HAP-1 (cell line): ENCODE measurements around the gene SHISA3.

Experiments used
- DNase-seq, 2 experiments: peaks; one replicate each; pipeline ENCODE4 v3.0.0-alpha.2; 2016 to 2020; ENCODE audit warnings: low spot score in 2 of 2
- H3K27me3 ChIP-seq: fragments of 250-450 bp; sonication (Bioruptor Pico); 2 replicates; pipeline ENCODE4 v1.5.1; 2020; ENCODE audit warnings: low read depth, mild to moderate bottlenecking, moderate library complexity
- H3K36me3 ChIP-seq: fragments of 250-450 bp; sonication (Bioruptor Pico); replicated peaks from 2 replicates; pipeline ENCODE4 v1.5.1; 2020; ENCODE audit warnings: mild to moderate bottlenecking
- H3K4me1 ChIP-seq: fragments of 250-450 bp; sonication (Bioruptor Pico); 2 replicates; pipeline ENCODE4 v1.5.1; 2020; ENCODE audit warnings: mild to moderate bottlenecking
- H3K4me3 ChIP-seq: fragments of 250-450 bp; sonication (Bioruptor Pico); 2 replicates; pipeline ENCODE4 v1.5.1; 2020; ENCODE audit warnings: mild to moderate bottlenecking, moderate library complexity
- H3K9me3 ChIP-seq: fragments of 250-450 bp; sonication (Bioruptor Pico); 2 replicates; pipeline ENCODE4 v1.5.1; 2020; ENCODE audit warnings: mild to moderate bottlenecking, moderate library complexity
- in situ Hi-C: fragments of 300-500 bp; cut with MboI; formaldehyde crosslinking; loops from 3 replicates; pipeline ENCODE4 v1.14.3; 2020; ENCODE audit warnings: low sequenced_read_pairs, inconsistent platforms, mixed read lengths

SHISA3 gene

DNA sequence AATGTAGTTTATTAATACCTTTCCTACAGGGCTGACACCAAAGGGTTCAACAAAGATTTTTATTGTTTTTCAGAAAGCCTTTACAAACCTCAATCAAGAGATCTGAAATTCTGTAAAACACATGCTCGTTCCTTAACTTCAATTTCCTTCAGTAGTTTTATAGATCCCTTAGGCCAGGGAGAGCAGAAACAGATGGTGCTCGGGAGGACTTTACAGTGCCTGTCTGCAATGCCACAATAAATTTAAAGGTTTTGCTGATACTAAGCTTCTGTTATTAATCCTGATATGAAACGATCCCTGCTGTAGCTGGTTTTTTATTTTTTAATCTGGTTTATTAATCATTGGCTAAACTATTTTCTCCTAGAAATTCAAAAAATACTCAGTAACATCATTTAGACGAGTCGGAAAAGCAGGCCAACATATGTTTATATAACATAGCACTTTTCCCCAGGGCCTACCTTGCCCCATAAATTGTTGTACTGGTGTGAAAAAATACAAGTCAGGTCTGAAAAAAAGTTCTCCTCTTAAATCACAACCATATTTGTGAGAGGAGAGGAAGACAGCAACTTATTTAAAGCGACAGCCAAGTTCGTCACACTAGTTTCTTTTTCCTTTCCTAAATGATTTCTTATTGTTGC is 39.8 kb downstream of the SHISA3 start:
- Histone ChIP-seq H3K27me3 (no peaks in the 10 kb centered on the region), H3K9me3 (no peaks in the 10 kb centered on the region), H3K4me1 (no peaks in the 10 kb centered on the region), H3K36me3 (no peaks in the 10 kb centered on the region), H3K4me3 (no peak overlapping the region)
- in situ Hi-C loops, result no loop called here
- no peak for DNase-seq

DNA sequence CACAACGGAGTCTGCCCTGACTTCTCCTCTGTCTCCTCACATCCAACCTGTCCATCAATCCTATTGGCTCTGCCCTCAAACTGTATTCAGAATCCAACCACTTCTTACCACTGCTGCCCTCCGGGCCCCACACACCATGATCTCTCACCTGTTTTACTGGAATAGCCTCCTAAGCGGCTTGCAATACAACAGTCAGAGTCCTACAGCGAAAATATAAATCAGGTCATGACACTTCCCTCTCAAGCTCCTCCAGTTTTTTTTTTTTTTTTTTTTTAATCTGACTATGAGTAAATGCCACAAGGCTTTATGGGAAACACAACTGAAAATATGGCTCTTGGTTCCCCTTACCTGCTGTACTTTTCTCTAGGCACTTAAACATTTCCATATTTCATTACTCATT is 42.8 kb downstream of the SHISA3 start:
- Histone ChIP-seq H3K4me1 (no peaks in the 10 kb centered on the region), H3K36me3 (no peaks in the 10 kb centered on the region), H3K4me3 (no peak overlapping the region), H3K9me3 (no peaks in the 10 kb centered on the region), H3K27me3 (no peaks in the 10 kb centered on the region)
- in situ Hi-C loops, result no loop called here
- DNase-seq, result no peak

DNA sequence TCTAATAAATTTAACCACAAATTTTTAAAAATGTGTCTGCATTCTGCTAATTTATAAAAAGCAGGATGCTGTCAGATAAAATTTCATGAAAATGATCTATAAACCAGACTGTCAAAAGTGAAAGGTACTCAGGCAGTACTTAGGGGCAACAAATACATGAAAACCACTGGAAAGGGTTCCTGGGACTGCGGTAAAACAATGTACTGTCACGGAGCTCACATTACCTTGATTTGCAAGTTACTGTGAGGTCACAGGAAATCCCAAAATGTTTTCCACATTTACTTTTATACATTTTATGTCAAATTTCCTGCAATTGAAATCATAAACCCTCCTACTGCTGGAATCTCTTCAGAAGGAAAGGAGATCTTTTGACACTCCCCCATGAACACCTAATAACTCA is 45.3 kb downstream of the SHISA3 start:
- DNase-seq, result no peak
- Histone ChIP-seq H3K4me1 (no peaks in the 10 kb centered on the region), H3K4me3 (no peak overlapping the region), H3K9me3 (no peaks in the 10 kb centered on the region), H3K27me3 (no peaks in the 10 kb centered on the region), H3K36me3 (no peaks in the 10 kb centered on the region)
- in situ Hi-C loops, result no loop called here

DNA sequence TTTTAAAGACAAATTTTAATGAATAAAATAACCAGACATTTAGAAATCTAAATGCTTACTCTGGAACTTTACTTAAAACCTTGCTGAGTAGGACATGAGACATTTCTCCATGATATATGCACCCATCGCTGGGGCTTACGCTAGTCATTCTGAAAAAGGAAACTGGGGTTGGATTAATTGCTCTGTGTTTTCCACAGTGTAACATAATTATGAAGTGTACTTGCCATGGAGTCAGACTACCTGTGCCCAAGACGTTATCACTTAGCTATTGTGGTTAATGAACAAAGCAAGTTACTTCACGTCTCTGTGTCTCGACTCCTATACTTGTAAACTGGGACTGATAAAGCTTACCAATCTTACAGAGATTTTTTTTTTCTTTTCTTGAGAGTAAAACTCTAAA is 47.8 kb downstream of the SHISA3 start:
- in situ Hi-C loops, result no loop called here
- Histone ChIP-seq H3K36me3 (no peaks in the 10 kb centered on the region), H3K4me1 (no peaks in the 10 kb centered on the region), H3K4me3 (no peak overlapping the region), H3K27me3 (no peaks in the 10 kb centered on the region), H3K9me3 (no peaks in the 10 kb centered on the region)
- no peak for DNase-seq

DNA sequence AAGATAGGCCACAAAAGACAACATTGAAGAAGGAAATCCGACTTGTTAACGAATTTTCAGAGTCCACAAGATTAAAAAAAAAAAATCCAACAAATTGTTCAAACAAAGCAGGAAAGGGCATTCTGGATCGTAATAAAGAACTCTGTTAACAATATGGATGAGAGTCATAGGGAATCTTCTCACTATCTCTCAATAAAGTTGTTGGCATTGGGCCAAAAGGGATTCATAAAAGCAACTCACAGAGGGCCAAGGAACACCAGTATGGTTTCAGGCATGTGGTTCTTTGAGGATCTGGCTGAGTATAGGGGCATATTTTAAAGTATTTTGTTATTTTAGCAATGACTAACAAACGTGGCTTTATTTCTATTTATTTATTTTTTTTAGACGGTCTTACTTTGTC is 49.5 kb downstream of the SHISA3 start:
- Histone ChIP-seq H3K4me1 (peaks cover 9% of the 10 kb centered on the region), H3K9me3 (no peaks in the 10 kb centered on the region), H3K4me3 (no peak overlapping the region), H3K27me3 (no peaks in the 10 kb centered on the region), H3K36me3 (no peaks in the 10 kb centered on the region)
- no peak for DNase-seq
- in situ Hi-C loops, result no loop called here
